ENCODE data around the gene ABCG2. TPM values are rescaled to one million over a fixed set of nuclear protein-coding genes. Genes with fewer than 3 reads are reported as not detected.
A peak's percentile ranks its signal among the peaks of the same experiment; 100 is the strongest.

ABCG2 gene
- polyA plus RNA-seq, 4 donors, result 6.5 to 37.6 (median 23.6) TPM

- Histone ChIP-seq H3K9me3 (ENCODE audit: control insufficient read depth in 2 of 2, insufficient read depth in 1 of 2, low read depth in 1 of 2, low read length in 1 of 2) (no peaks in the 10 kb centered on the region), H3K36me3 (ENCODE audit: control insufficient read depth in 3 of 3, insufficient read depth in 2 of 3, low read depth in 1 of 3, low read length in 3 of 3) (peaks cover 0 to 7% (median 0%) of the 10 kb centered on the region in 3 donors), H3K27ac (ENCODE audit: low read depth in 1 of 3, low read length in 2 of 3) (peak overlapping the region; percentile 52 to 68 (median 62)), H3K27me3 (ENCODE audit: control insufficient read depth in 3 of 3, insufficient read depth in 3 of 3, low read length in 3 of 3) (no peaks in the 10 kb centered on the region), H3K4me1 (ENCODE audit: control insufficient read depth in 3 of 3, insufficient read depth in 2 of 3, low read depth in 1 of 3, low read length in 2 of 3) (peaks cover 0 to 36% (median 7%) of the 10 kb centered on the region in 3 donors), H3K4me3 (ENCODE audit: low read depth in 1 of 3, low read length in 3 of 3) (no peak overlapping the region)
- DNase-seq (peak; percentile 77 to 96), FAIRE-seq (peak; percentile 80)
- WGBS, 3 donors, result 14 to 42% (median 36%) methylated on average over 2 of the region's 2 CpGs
These were observed 50.9 kb downstream of the ABCG2 start for GRCh38 chr4:88107406-88108107.

- H3K9me3 ChIP-seq (ENCODE audit: control insufficient read depth in 2 of 2, insufficient read depth in 1 of 2, low read depth in 1 of 2, low read length in 1 of 2), result no peaks in the 10 kb centered on the region
- H3K4me3 ChIP-seq (ENCODE audit: low read depth in 1 of 3, low read length in 3 of 3), result no peak overlapping the region
- peaks cover 0 to 36% (median 5%) of the 10 kb centered on the region in 3 donors for H3K4me1 ChIP-seq (ENCODE audit: control insufficient read depth in 3 of 3, insufficient read depth in 2 of 3, low read depth in 1 of 3, low read length in 2 of 3)
- FAIRE-seq (no peak), DNase-seq (no peak)
- H3K27ac ChIP-seq (ENCODE audit: low read depth in 1 of 3, low read length in 2 of 3), result no peak overlapping the region
- WGBS, 3 donors, result 80 to 86% (median 81%) methylated on average over 3 of the region's 3 CpGs
- peaks cover 0 to 11% (median 0%) of the 10 kb centered on the region in 3 donors for H3K36me3 ChIP-seq (ENCODE audit: control insufficient read depth in 3 of 3, insufficient read depth in 2 of 3, low read depth in 1 of 3, low read length in 3 of 3)
- H3K27me3 ChIP-seq (ENCODE audit: control insufficient read depth in 3 of 3, insufficient read depth in 3 of 3, low read length in 3 of 3), result no peaks in the 10 kb centered on the region
These were observed 52.2 kb downstream of the ABCG2 start for GRCh38 chr4:88106205-88106604.

GRCh38 chr4:88104902-88105610 lies 53.4 kb downstream of the ABCG2 start:
- Histone ChIP-seq H3K27ac (ENCODE audit: low read depth in 1 of 3, low read length in 2 of 3) (no peak overlapping the region), H3K36me3 (ENCODE audit: control insufficient read depth in 3 of 3, insufficient read depth in 2 of 3, low read depth in 1 of 3, low read length in 3 of 3) (peaks cover 0 to 10% (median 0%) of the 10 kb centered on the region in 3 donors), H3K27me3 (ENCODE audit: control insufficient read depth in 3 of 3, insufficient read depth in 3 of 3, low read length in 3 of 3) (no peaks in the 10 kb centered on the region), H3K4me1 (ENCODE audit: control insufficient read depth in 3 of 3, insufficient read depth in 2 of 3, low read depth in 1 of 3, low read length in 2 of 3) (peaks cover 0 to 32% (median 3%) of the 10 kb centered on the region in 3 donors), H3K4me3 (ENCODE audit: low read depth in 1 of 3, low read length in 3 of 3) (no peak overlapping the region), H3K9me3 (ENCODE audit: control insufficient read depth in 2 of 2, insufficient read depth in 1 of 2, low read depth in 1 of 2, low read length in 1 of 2) (no peaks in the 10 kb centered on the region)
- DNase-seq, result no peak
- 73 to 77% (median 73%) methylated on average over 4 of the region's 4 CpGs for WGBS, 3 donors
- FAIRE-seq, result no peak

GRCh38 chr4:88102026-88102425 lies 56.4 kb downstream of the ABCG2 start:
- FAIRE-seq, result no peak
- WGBS, 3 donors, result 88 to 92% (median 89%) methylated on average over 7 of the region's 7 CpGs
- Histone ChIP-seq H3K27me3 (ENCODE audit: control insufficient read depth in 3 of 3, insufficient read depth in 3 of 3, low read length in 3 of 3) (no peaks in the 10 kb centered on the region), H3K4me3 (ENCODE audit: low read depth in 1 of 3, low read length in 3 of 3) (no peak overlapping the region), H3K4me1 (ENCODE audit: control insufficient read depth in 3 of 3, insufficient read depth in 2 of 3, low read depth in 1 of 3, low read length in 2 of 3) (peaks cover 0 to 7% (median 1%) of the 10 kb centered on the region in 3 donors), H3K36me3 (ENCODE audit: control insufficient read depth in 3 of 3, insufficient read depth in 2 of 3, low read depth in 1 of 3, low read length in 3 of 3) (peaks cover 0 to 15% (median 0%) of the 10 kb centered on the region in 3 donors), H3K9me3 (ENCODE audit: control insufficient read depth in 2 of 2, insufficient read depth in 1 of 2, low read depth in 1 of 2, low read length in 1 of 2) (no peaks in the 10 kb centered on the region), H3K27ac (ENCODE audit: low read depth in 1 of 3, low read length in 2 of 3) (no peak overlapping the region)
- no peak for DNase-seq

- no peaks in the 10 kb centered on the region for H3K9me3 ChIP-seq (ENCODE audit: control insufficient read depth in 2 of 2, insufficient read depth in 1 of 2, low read depth in 1 of 2, low read length in 1 of 2)
- FAIRE-seq, result no peak
- H3K4me1 ChIP-seq (ENCODE audit: control insufficient read depth in 3 of 3, insufficient read depth in 2 of 3, low read depth in 1 of 3, low read length in 2 of 3), result no peaks in the 10 kb centered on the region
- H3K36me3 ChIP-seq (ENCODE audit: control insufficient read depth in 3 of 3, insufficient read depth in 2 of 3, low read depth in 1 of 3, low read length in 3 of 3), result peaks cover 0 to 15% (median 0%) of the 10 kb centered on the region in 3 donors
- no peak for DNase-seq
- 70 to 87% (median 73%) methylated on average over 6 of the region's 6 CpGs for WGBS, 3 donors
- H3K27me3 ChIP-seq (ENCODE audit: control insufficient read depth in 3 of 3, insufficient read depth in 3 of 3, low read length in 3 of 3), result no peaks in the 10 kb centered on the region
- no peak overlapping the region for H3K4me3 ChIP-seq (ENCODE audit: low read depth in 1 of 3, low read length in 3 of 3)
- H3K27ac ChIP-seq (ENCODE audit: low read depth in 1 of 3, low read length in 2 of 3), result no peak overlapping the region
These were observed 57.3 kb downstream of the ABCG2 start for GRCh38 chr4:88101165-88101564.

- no peaks in the 10 kb centered on the region for H3K4me1 ChIP-seq (ENCODE audit: control insufficient read depth in 3 of 3, insufficient read depth in 2 of 3, low read depth in 1 of 3, low read length in 2 of 3)
- no peak overlapping the region for H3K27ac ChIP-seq (ENCODE audit: low read depth in 1 of 3, low read length in 2 of 3)
- FAIRE-seq, result no peak
- H3K36me3 ChIP-seq (ENCODE audit: control insufficient read depth in 3 of 3, insufficient read depth in 2 of 3, low read depth in 1 of 3, low read length in 3 of 3), result peaks cover 0 to 21% (median 0%) of the 10 kb centered on the region in 3 donors
- DNase-seq, result no peak
- H3K27me3 ChIP-seq (ENCODE audit: control insufficient read depth in 3 of 3, insufficient read depth in 3 of 3, low read length in 3 of 3), result no peaks in the 10 kb centered on the region
- 78 to 89% (median 79%) methylated on average over 4 of the region's 4 CpGs for WGBS, 3 donors
- no peak overlapping the region for H3K4me3 ChIP-seq (ENCODE audit: low read depth in 1 of 3, low read length in 3 of 3)
- no peaks in the 10 kb centered on the region for H3K9me3 ChIP-seq (ENCODE audit: control insufficient read depth in 2 of 2, insufficient read depth in 1 of 2, low read depth in 1 of 2, low read length in 1 of 2)
These were observed 59.3 kb downstream of the ABCG2 start for GRCh38 chr4:88098993-88099752.

GRCh38 chr4:88097781-88098180 lies 60.7 kb downstream of the ABCG2 start:
- H3K9me3 ChIP-seq (ENCODE audit: control insufficient read depth in 2 of 2, insufficient read depth in 1 of 2, low read depth in 1 of 2, low read length in 1 of 2), result no peaks in the 10 kb centered on the region
- no peak for DNase-seq
- H3K27ac ChIP-seq (ENCODE audit: low read depth in 1 of 3, low read length in 2 of 3), result no peak overlapping the region
- WGBS, 3 donors, result 76 to 87% (median 76%) methylated on average over 3 of the region's 3 CpGs
- H3K36me3 ChIP-seq (ENCODE audit: control insufficient read depth in 3 of 3, insufficient read depth in 2 of 3, low read depth in 1 of 3, low read length in 3 of 3), result peaks cover 0 to 18% (median 0%) of the 10 kb centered on the region in 3 donors
- no peaks in the 10 kb centered on the region for H3K4me1 ChIP-seq (ENCODE audit: control insufficient read depth in 3 of 3, insufficient read depth in 2 of 3, low read depth in 1 of 3, low read length in 2 of 3)
- H3K4me3 ChIP-seq (ENCODE audit: low read depth in 1 of 3, low read length in 3 of 3), result no peak overlapping the region
- FAIRE-seq, result no peak
- H3K27me3 ChIP-seq (ENCODE audit: control insufficient read depth in 3 of 3, insufficient read depth in 3 of 3, low read length in 3 of 3), result no peaks in the 10 kb centered on the region

- DNase-seq, result peak; percentile 30 to 32
These were observed 61.1 kb downstream of the ABCG2 start for GRCh38 chr4:88097301-88097700.

More at GRCh38 chr4:88097301-88097700, 61.1 kb downstream of the ABCG2 start:
- peaks cover 0 to 17% (median 0%) of the 10 kb centered on the region in 3 donors for H3K36me3 ChIP-seq (ENCODE audit: control insufficient read depth in 3 of 3, insufficient read depth in 2 of 3, low read depth in 1 of 3, low read length in 3 of 3)
- H3K27ac ChIP-seq (ENCODE audit: low read depth in 1 of 3, low read length in 2 of 3), result no peak overlapping the region
- no peak for FAIRE-seq
- H3K27me3 ChIP-seq (ENCODE audit: control insufficient read depth in 3 of 3, insufficient read depth in 3 of 3, low read length in 3 of 3), result no peaks in the 10 kb centered on the region
- H3K4me3 ChIP-seq (ENCODE audit: low read depth in 1 of 3, low read length in 3 of 3), result no peak overlapping the region
- no peaks in the 10 kb centered on the region for H3K4me1 ChIP-seq (ENCODE audit: control insufficient read depth in 3 of 3, insufficient read depth in 2 of 3, low read depth in 1 of 3, low read length in 2 of 3)
- no peaks in the 10 kb centered on the region for H3K9me3 ChIP-seq (ENCODE audit: control insufficient read depth in 2 of 2, insufficient read depth in 1 of 2, low read depth in 1 of 2, low read length in 1 of 2)
- WGBS, 3 donors, result 52 to 74% (median 56%) methylated on average over 2 of the region's 2 CpGs
